HUES64 (cell line): ENCODE results near the gene TCF25.
"Not testable (repeated sequence)": the region's sequence is repeated elsewhere in the genome, so short reads cannot be mapped to it uniquely, and the experiment has no call there.

Experiments used
- H3K27ac ChIP-seq: 2 replicates; pipeline ENCODE4 v1.7.0; 2013; ENCODE audit warnings: low read depth, low read length, inconsistent platforms
- H3K27me3 ChIP-seq: 2 replicates; pipeline ENCODE4 v1.6.1; 2013; ENCODE audit warnings: mild to moderate bottlenecking, low read length; ENCODE audit not compliant: insufficient read depth
- H3K36me3 ChIP-seq: 2 replicates; pipeline ENCODE4 v1.6.1; 2013; ENCODE audit warnings: mild to moderate bottlenecking, low read length; ENCODE audit not compliant: insufficient read depth
- H3K4me1 ChIP-seq: 2 replicates; pipeline ENCODE4 v1.6.1; 2013; ENCODE audit warnings: mild to moderate bottlenecking, low read length, moderate library complexity; ENCODE audit not compliant: insufficient read depth
- H3K4me3 ChIP-seq: 2 replicates; pipeline ENCODE4 v1.5.1; 2013; ENCODE audit warnings: mild to moderate bottlenecking, low read length, moderate library complexity
- H3K9ac ChIP-seq: 2 replicates; pipeline ENCODE4 v1.6.1; 2013; ENCODE audit warnings: mild to moderate bottlenecking, low read depth, low read length
- H3K9me3 ChIP-seq: 2 replicates; pipeline ENCODE4 v1.6.1; 2013; ENCODE audit warnings: low read depth, low read length; ENCODE audit not compliant: insufficient read depth
- WGBS: fragments of 150-250, 120-280 bp; methylation state at CpG from one replicate; pipeline ENCODE4 v1.1.7; 2013; ENCODE audit warnings: missing lambda C conversion rate; 5-methylcytosine and 5-hydroxymethylcytosine counted together

The TCF25 gene

DNA sequence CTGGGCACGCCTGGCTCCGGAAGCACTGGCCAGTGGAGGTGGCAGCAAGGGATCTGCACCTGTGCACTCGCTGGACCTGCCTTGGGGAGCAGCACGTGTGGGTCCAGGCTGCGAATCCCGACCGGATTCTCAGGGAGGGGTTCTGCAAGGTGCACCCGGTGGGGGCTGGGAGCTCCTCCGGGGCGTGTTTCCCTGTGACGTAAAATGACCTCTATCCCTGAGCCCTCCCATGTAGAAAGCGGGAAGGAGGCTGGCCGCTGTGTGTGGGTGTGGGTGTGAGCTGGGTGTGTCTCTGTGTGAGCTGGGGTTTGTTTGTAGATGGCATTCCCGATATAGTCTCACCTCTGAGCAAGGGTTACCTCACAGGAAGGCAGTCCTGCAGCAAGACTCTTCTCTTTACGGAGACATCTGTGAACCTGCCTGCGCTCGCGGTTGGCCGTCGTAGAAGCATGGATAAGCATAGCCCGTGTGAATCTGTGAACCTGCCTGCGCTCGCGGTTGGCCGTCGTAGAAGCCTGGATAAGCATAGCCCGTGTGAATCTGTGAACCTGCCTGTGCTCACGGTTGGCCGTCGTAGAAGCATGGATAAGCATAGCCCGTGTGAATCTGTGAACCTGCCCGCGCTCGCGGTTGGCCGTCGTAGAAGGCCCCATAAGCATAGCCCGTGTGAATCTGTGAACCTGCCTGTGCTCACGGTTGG lies 39.6 kb upstream of the TCF25 start:
- H3K4me1 ChIP-seq, H3K27ac ChIP-seq, H3K4me3 ChIP-seq, H3K36me3 ChIP-seq, H3K9ac ChIP-seq, H3K9me3 ChIP-seq, H3K27me3 ChIP-seq: not testable (repeated sequence)
- 96% methylated on average over 39 of the region's 39 CpGs for WGBS

- not testable (repeated sequence) for H3K36me3 ChIP-seq, H3K27ac ChIP-seq, H3K4me1 ChIP-seq, H3K4me3 ChIP-seq, H3K27me3 ChIP-seq, H3K9me3 ChIP-seq, H3K9ac ChIP-seq
- WGBS, result 96% methylated on average over 42 of the region's 42 CpGs
Measured at GRCh38 chr16:89834813-89835363, 38.5 kb upstream of the TCF25 start.

DNA sequence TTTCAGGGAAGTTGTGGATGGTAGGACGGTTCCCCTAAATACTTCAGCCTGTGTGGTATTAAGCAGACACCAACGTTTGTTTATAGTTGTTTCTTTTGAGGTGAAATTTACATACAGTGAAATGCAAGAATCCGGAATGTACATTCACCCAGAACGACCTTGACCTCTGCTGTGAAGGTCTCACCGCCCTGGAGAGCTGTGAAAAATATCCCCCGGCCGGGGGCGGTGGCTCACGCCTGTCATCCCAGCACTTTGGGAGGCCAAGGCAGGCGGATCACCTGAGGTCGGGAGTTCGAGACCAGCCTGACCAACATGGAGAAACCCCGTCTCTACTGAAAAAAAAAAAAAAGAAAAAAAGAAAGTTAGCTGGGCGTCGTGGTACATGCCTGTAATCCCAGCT lies 36.9 kb upstream of the TCF25 start:
- H3K27me3 ChIP-seq, H3K9ac ChIP-seq, H3K9me3 ChIP-seq, H3K4me3 ChIP-seq, H3K27ac ChIP-seq, H3K36me3 ChIP-seq, H3K4me1 ChIP-seq: not testable (repeated sequence)
- 93% methylated on average over 15 of the region's 15 CpGs for WGBS

- Histone ChIP-seq H3K4me3 (no peak overlapping the region), H3K9me3 (no peaks in the 10 kb centered on the region), H3K27ac (no peak overlapping the region), H3K27me3 (no peaks in the 10 kb centered on the region), H3K4me1 (peaks cover 4% of the 10 kb centered on the region; the same call in 1 of the 2 replicates), H3K9ac (0 out of 2 replicates have a peak overlapping the region, but pooled peaks have one; percentile 20), H3K36me3 (no peaks in the 10 kb centered on the region)
- WGBS, result 95% methylated on average over 17 of the region's 17 CpGs
Measured at GRCh38 chr16:89837014-89837546, 36.3 kb upstream of the TCF25 start.

- Histone ChIP-seq H3K36me3 (no peaks in the 10 kb centered on the region), H3K4me1 (peaks cover 4% of the 10 kb centered on the region; the same call in 1 of the 2 replicates), H3K4me3 (no peak overlapping the region), H3K27ac (no peak overlapping the region), H3K9ac (no peak overlapping the region), H3K27me3 (no peaks in the 10 kb centered on the region), H3K9me3 (no peaks in the 10 kb centered on the region)
- 93% methylated on average over 10 of the region's 10 CpGs for WGBS
Measured at GRCh38 chr16:89841275-89841674, 32.1 kb upstream of the TCF25 start.

DNA sequence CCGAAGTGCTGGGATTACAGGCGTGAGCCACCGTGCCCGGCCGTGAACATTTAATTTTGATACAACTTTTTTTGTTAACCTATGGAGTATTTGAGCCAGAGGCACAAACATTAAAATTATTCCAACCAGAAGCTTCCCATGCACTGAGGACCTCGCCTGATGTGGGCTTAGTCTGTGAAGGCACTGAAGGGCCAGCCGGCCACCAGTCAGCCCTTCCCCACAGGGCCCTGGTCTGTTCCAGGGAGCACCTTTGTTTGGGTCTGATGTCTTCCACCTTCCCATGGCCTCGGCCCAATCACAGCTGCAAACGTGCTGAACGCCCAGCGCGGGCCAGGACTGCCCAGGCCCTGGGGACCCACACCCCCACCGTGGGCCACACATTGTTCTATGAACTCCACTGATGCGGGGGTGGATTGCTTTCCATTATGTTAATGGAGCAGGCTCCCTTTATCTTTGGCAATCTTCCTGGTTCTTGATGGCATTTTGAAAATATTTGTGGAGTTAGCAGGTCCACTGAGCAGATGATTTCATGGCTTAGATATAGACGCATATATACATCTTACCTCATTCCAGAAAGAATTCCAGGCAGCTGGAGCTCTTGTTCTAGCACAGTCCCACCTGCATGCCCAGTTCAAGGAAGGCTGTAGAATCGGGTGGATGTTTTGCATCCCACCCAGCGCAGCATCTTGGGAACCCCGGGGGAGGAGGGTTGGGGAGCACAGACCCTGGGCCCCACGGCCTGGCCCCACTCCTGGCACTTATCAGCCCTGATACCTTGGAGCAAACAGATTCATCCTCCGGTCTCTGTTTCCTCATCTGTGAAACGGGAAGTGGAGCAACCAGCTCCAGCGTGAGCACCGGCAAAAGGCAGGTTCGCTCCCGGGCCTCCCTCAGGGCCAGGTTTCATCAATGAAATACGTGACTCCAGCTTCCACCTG lies 30.7 kb upstream of the TCF25 start:
- Histone ChIP-seq H3K27me3 (no peaks in the 10 kb centered on the region), H3K9ac (no peak overlapping the region), H3K4me3 (no peak overlapping the region), H3K27ac (no peak overlapping the region), H3K4me1 (peaks cover 4% of the 10 kb centered on the region; the same call in 1 of the 2 replicates), H3K9me3 (no peaks in the 10 kb centered on the region), H3K36me3 (no peaks in the 10 kb centered on the region)
- WGBS, result 91% methylated on average over 26 of the region's 26 CpGs

- Histone ChIP-seq H3K27me3 (no peaks in the 10 kb centered on the region), H3K36me3 (no peaks in the 10 kb centered on the region), H3K4me1 (peaks cover 4% of the 10 kb centered on the region; the same call in 1 of the 2 replicates), H3K27ac (no peak overlapping the region), H3K4me3 (no peak overlapping the region), H3K9me3 (no peaks in the 10 kb centered on the region), H3K9ac (no peak overlapping the region)
- 84% methylated on average over 19 of the region's 20 CpGs for WGBS
Measured at GRCh38 chr16:89843409-89844350, 29.7 kb upstream of the TCF25 start.

GRCh38 chr16:89844739-89845339 lies 28.6 kb upstream of the TCF25 start:
- no peak overlapping the region for H3K4me3 ChIP-seq
- H3K27ac ChIP-seq, result no peak overlapping the region
- no peaks in the 10 kb centered on the region for H3K27me3 ChIP-seq
- H3K9me3 ChIP-seq, result no peaks in the 10 kb centered on the region
- H3K9ac ChIP-seq, result no peak overlapping the region
- H3K4me1 ChIP-seq, result peaks cover under 1% of the 10 kb centered on the region; the same call in 1 of the 2 replicates
- 94% methylated on average over 10 of the region's 13 CpGs for WGBS
- no peaks in the 10 kb centered on the region for H3K36me3 ChIP-seq

- H3K4me3 ChIP-seq, result no peak overlapping the region
- H3K4me1 ChIP-seq, result no peaks in the 10 kb centered on the region
- no peak overlapping the region for H3K9ac ChIP-seq
- H3K9me3 ChIP-seq, result no peaks in the 10 kb centered on the region
- H3K27me3 ChIP-seq, result no peaks in the 10 kb centered on the region
- WGBS, result 87% methylated on average over 13 of the region's 13 CpGs
- no peak overlapping the region for H3K27ac ChIP-seq
- H3K36me3 ChIP-seq, result no peaks in the 10 kb centered on the region
Measured at GRCh38 chr16:89845417-89845816, 28.0 kb upstream of the TCF25 start.
